SIG-M5 treated with dmso at 0.1 percent for 504 hours (cell line): ENCODE measurements around the gene OR7A10.
"Not testable (repeated sequence)": the region's sequence is repeated elsewhere in the genome, so short reads cannot be mapped to it uniquely, and the experiment has no call there.

Experiments
- DNase-seq: peaks from one replicate; lab custom pipeline; 2025; ENCODE audit not compliant: unreplicated experiment; lab: John Stamatoyannopoulos, UW

The OR7A10 gene

DNA sequence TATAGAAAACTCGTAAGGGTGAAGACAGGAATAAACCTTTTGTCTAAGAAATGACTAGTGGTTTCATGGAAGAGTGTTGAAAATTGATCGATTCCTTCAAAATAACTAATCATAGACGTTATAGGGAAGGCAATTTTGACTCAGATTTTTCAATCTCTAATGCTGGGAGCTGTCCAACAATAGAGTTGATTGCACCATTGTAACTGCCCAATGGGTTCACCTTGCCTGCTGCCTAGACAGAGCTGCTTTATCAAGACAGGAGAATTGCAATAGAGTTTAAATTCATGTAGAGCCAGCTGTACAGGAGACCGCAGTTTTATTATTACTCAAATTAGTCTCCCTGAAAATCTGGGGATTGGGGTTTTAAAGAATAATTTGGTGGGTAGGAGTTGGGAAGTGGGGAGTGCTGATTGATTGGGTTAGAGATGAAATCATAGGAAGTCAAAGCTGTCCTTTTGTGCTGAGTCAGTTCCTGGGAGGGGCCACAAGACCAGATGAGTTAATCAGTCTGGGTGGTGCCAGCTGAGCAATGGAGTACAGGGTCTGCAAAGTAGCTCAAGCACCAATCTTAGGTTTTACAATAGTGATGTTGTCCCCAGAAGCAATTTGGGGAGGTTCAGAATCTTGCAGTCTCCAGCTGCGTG is 53.5 kb downstream of the OR7A10 start:
- no peak for DNase-seq

DNA sequence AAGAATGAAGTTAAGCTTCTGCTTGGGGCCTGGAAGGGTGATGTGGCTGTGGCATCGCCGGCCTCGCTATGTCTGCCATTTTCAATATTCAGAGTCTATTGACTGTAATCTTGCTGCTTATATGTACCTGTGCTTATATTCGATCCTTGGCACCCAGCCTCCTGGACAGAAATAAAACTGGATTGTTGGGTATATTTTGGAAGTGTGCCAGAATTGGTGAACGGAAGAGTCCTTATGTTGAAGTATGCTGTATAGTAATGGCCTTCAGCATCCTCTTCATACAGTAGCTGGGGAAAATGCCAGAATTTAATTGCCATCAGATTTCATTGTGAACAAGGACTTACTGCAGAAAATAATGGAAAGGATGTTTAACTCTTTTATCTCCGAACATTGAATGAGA is 56.5 kb downstream of the OR7A10 start:
- not testable (repeated sequence) for DNase-seq
